HEK293 (cell line): ENCODE results near the gene AARSD1.
"Not testable (repeated sequence)": the region's sequence is repeated elsewhere in the genome, so short reads cannot be mapped to it uniquely, and the experiment has no call there.

Source experiments
- CTCF ChIA-PET: fragments of 350-600 bp; formaldehyde crosslinking; extraction: SDS; loops from one replicate; lab custom pipeline; 2021; ENCODE audit warnings: antibody characterized with exemption; lab: Yijun Ruan, JAX
- POLR2A ChIA-PET: fragments of 300-600 bp; formaldehyde crosslinking; extraction: SDS; loops from one replicate; lab custom pipeline; 2020; ENCODE audit warnings: antibody characterized with exemption, inconsistent platforms; lab: Yijun Ruan, JAX
- H3K27ac ChIP-seq: fragments of 200-500 bp; sonication (Bioruptor generic); 2 replicates; pipeline ENCODE4 v1.5.1; 2014; ENCODE audit warnings: low read depth, low read length, control low read depth, inconsistent platforms; ENCODE audit errors: extremely low read depth
- H3K36me3 ChIP-seq, 2 experiments: fragments of 200-500 bp in 1 of 2; sonication (Bioruptor generic) in 1 of 2; 1 replicate in 1 of 2; 2 replicates in 1 of 2; pipeline ENCODE4 v1.5.1; 2014 to 2017; ENCODE audit warnings: inconsistent platforms in 2 of 2, low read length in 2 of 2; ENCODE audit not compliant: control insufficient read depth in 2 of 2, insufficient read depth in 1 of 2
- H3K4me1 ChIP-seq: fragments of 200-500 bp; sonication (Bioruptor generic); 2 replicates; pipeline ENCODE4 v1.5.1; 2014; ENCODE audit warnings: mild to moderate bottlenecking, low read length, inconsistent platforms; ENCODE audit not compliant: control insufficient read depth, insufficient read depth
- H3K4me3 ChIP-seq: 2 replicates; pipeline ENCODE4 v1.5.1; 2011; ENCODE audit warnings: low read depth, mild to moderate bottlenecking, control low read depth, low read length, moderate library complexity
- H3K9me3 ChIP-seq: fragments of 200-500 bp; sonication (Bioruptor generic); 2 replicates; pipeline ENCODE4 v1.5.1; 2014; ENCODE audit warnings: low read depth, low read length, inconsistent platforms; ENCODE audit not compliant: control insufficient read depth, insufficient read depth
- KLF16 ChIP-seq: fragments of 450-650 bp; formaldehyde crosslinking; IDR thresholded peaks from 2 replicates; pipeline ENCODE4 v1.5.1; 2017; ENCODE audit warnings: missing biosample characterization, missing genetic modification characterization
- SCRT1 ChIP-seq: fragments of 450-650 bp; formaldehyde crosslinking; IDR thresholded peaks from 2 replicates; pipeline ENCODE4 v1.5.1; 2016; ENCODE audit warnings: missing biosample characterization, missing genetic modification characterization, borderline replicate concordance
- SCRT2 ChIP-seq: fragments of 450-650 bp; formaldehyde crosslinking; IDR thresholded peaks from 2 replicates; pipeline ENCODE4 v1.5.1; 2016; ENCODE audit warnings: missing biosample characterization, missing genetic modification characterization
- ZBTB17 ChIP-seq: fragments of 450-650 bp; formaldehyde crosslinking; IDR thresholded peaks from 2 replicates; pipeline ENCODE4 v1.5.1; 2016; ENCODE audit warnings: missing biosample characterization, missing genetic modification characterization
- ZBTB7A ChIP-seq: fragments of 450-650 bp; formaldehyde crosslinking; IDR thresholded peaks from 2 replicates; pipeline ENCODE4 v1.5.1; 2016; ENCODE audit warnings: low read depth, missing biosample characterization, missing genetic modification characterization
- ZNF10 ChIP-seq: fragments of 450-650 bp; formaldehyde crosslinking; IDR thresholded peaks from 2 replicates; pipeline ENCODE4 v1.5.1; 2017; ENCODE audit warnings: missing biosample characterization, missing genetic modification characterization
- ZNF112 ChIP-seq: fragments of 450-650 bp; formaldehyde crosslinking; IDR thresholded peaks from 2 replicates; pipeline ENCODE4 v1.5.0; 2017; ENCODE audit warnings: missing biosample characterization, missing genetic modification characterization
- ZNF121 ChIP-seq: fragments of 450-650 bp; formaldehyde crosslinking; IDR thresholded peaks from 2 replicates; pipeline ENCODE4 v1.5.1; 2016; ENCODE audit warnings: missing biosample characterization, missing genetic modification characterization
- ZNF140 ChIP-seq: fragments of 450-650 bp; formaldehyde crosslinking; IDR thresholded peaks from 2 replicates; pipeline ENCODE4 v1.5.1; 2016; ENCODE audit warnings: missing biosample characterization, missing genetic modification characterization
- ZNF24 ChIP-seq: fragments of 450-650 bp; formaldehyde crosslinking; IDR thresholded peaks from 2 replicates; pipeline ENCODE4 v1.5.1; 2016; ENCODE audit warnings: missing biosample characterization, missing genetic modification characterization
- ZNF335 ChIP-seq: fragments of 450-650 bp; formaldehyde crosslinking; conservative IDR thresholded peaks from 2 replicates; pipeline ENCODE4 v1.5.1; 2016; ENCODE audit warnings: missing biosample characterization, missing genetic modification characterization
- ZNF362 ChIP-seq: fragments of 450-650 bp; formaldehyde crosslinking; IDR thresholded peaks from 2 replicates; pipeline ENCODE4 v1.5.1; 2016; ENCODE audit warnings: missing biosample characterization, missing genetic modification characterization
- ZNF449 ChIP-seq: fragments of 450-650 bp; formaldehyde crosslinking; IDR thresholded peaks from 2 replicates; pipeline ENCODE4 v1.5.1; 2017; ENCODE audit warnings: missing biosample characterization, mild to moderate bottlenecking, missing genetic modification characterization, moderate library complexity
- ZNF76 ChIP-seq: fragments of 450-650 bp; formaldehyde crosslinking; IDR thresholded peaks from 2 replicates; pipeline ENCODE4; 2016; ENCODE audit warnings: low read depth, missing biosample characterization, missing genetic modification characterization, borderline replicate concordance

Gene AARSD1

GRCh38 chr17:42916388-42917235 is 47.6 kb downstream of the AARSD1 start:
- TF ChIP-seq ZNF24 (tag by site-specific recombination) = peak; percentile 68; the same call in 1 of the 2 replicates
- TF ChIP-seq ZNF140 (tag by site-specific recombination) = peak; percentile 99
- peak; percentile 32; the same call in 1 of the 2 replicates for TF ChIP-seq ZNF10 (tag by site-specific recombination)
- TF ChIP-seq ZNF362 = peak; percentile 65; the same call in 1 of the 2 replicates
- H3K36me3 ChIP-seq, H3K4me3 ChIP-seq, H3K9me3 ChIP-seq, H3K27ac ChIP-seq: not testable (repeated sequence)
- H3K4me1 ChIP-seq = peaks cover 21% of the 10 kb centered on the region
- POLR2A ChIA-PET = interaction anchor here (0.6 kb wide), 1 partner anchor 52 kb away, joined by 3 read pairs; no protein-coding TSS in a partner anchor
- CTCF ChIA-PET = interaction anchor here (1.8 to 4.1 kb wide), 2 partner anchors 12 to 13 kb away, joined by 4 to 19 read pairs; no protein-coding TSS in a partner anchor

- H3K9me3 ChIP-seq, POLR2A ChIA-PET, H3K36me3 ChIP-seq, H3K27ac ChIP-seq, H3K4me3 ChIP-seq: not testable (repeated sequence)
- CTCF ChIA-PET = interaction anchor here (1.8 kb wide), 1 partner anchor 14 kb away, joined by 4 read pairs; no protein-coding TSS in a partner anchor
- H3K4me1 ChIP-seq = peaks cover 19% of the 10 kb centered on the region
These were observed 49.0 kb downstream of the AARSD1 start for GRCh38 chr17:42915288-42915687.

GRCh38 chr17:42913981-42914617 is 50.2 kb downstream of the AARSD1 start:
- TF ChIP-seq ZNF76 (tag by site-specific recombination) (no peak), ZNF121 (tag by site-specific recombination) (peak; percentile 91), ZNF335 (tag by site-specific recombination) (peak; percentile 33; the same call in 1 of the 2 replicates)
- no peaks in the 10 kb centered on the region for H3K36me3 ChIP-seq
- H3K4me3 ChIP-seq = no peak overlapping the region
- H3K27ac ChIP-seq = no peak overlapping the region
- peaks cover 17% of the 10 kb centered on the region for H3K4me1 ChIP-seq
- H3K9me3 ChIP-seq = no peaks in the 10 kb centered on the region
- ChIA-PET CTCF (interaction anchor here (1.0 to 1.1 kb wide), 2 partner anchors 15 to 46 kb away, joined by 4 to 5 read pairs; no protein-coding TSS in a partner anchor), POLR2A (interaction anchor here (0.6 kb wide), 1 partner anchor 66 kb away, joined by 6 read pairs; no protein-coding TSS in a partner anchor)

GRCh38 chr17:42913522-42913921 is 50.7 kb downstream of the AARSD1 start:
- POLR2A ChIA-PET = interaction anchor here (0.6 to 0.7 kb wide), 2 partner anchors 65 to 66 kb away, joined by 4 to 6 read pairs; no protein-coding TSS in a partner anchor
- CTCF ChIA-PET = interaction anchor here (0.6 to 1.1 kb wide), 4 partner anchors 16 to 1173 kb away, joined by 3 to 5 read pairs (median 4); no protein-coding TSS in a partner anchor

GRCh38 chr17:42908872-42909700 is 55.2 kb downstream of the AARSD1 start:
- TF ChIP-seq SCRT2 (peak; percentile 57; the same call in 1 of the 2 replicates), ZNF449 (no peak), ZBTB7A (tag by site-specific recombination) (no peak), SCRT1 (tag by site-specific recombination) (0 out of 2 replicates have a peak, but pooled peaks have one; percentile 35), ZNF121 (tag by site-specific recombination) (0 out of 2 replicates have a peak, but pooled peaks have one; percentile 26)
- TF ChIP-seq, all 188 proteins: peak for 3
- Histone ChIP-seq H3K9me3 (no peaks in the 10 kb centered on the region), H3K4me3 (no peak overlapping the region), H3K27ac (no peak overlapping the region), H3K4me1 (peaks cover 6% of the 10 kb centered on the region), H3K36me3 (no peaks in the 10 kb centered on the region)
- ChIA-PET POLR2A (no interaction called here), CTCF (interaction anchor here (0.6 kb wide), 1 partner anchor 25 kb away, joined by 5 read pairs; no protein-coding TSS in a partner anchor)

More at GRCh38 chr17:42913522-42913921, 50.7 kb downstream of the AARSD1 start:
- peaks cover 11% of the 10 kb centered on the region for H3K4me1 ChIP-seq
- no peaks in the 10 kb centered on the region for H3K9me3 ChIP-seq
- TF ChIP-seq ZNF112 (tag by site-specific recombination) (no peak), KLF16 (tag by site-specific recombination) (no peak), ZBTB17 (tag by site-specific recombination) (peak; percentile 63)
- no peak overlapping the region for H3K27ac ChIP-seq
- H3K4me3 ChIP-seq = no peak overlapping the region
- H3K36me3 ChIP-seq = no peaks in the 10 kb centered on the region
